ENCODE measurements around the gene IL22RA1. TPM values are rescaled to one million over a fixed set of nuclear protein-coding genes. Genes with fewer than 3 reads are reported as not detected.

Gene IL22RA1
- total and polyA plus RNA-seq, 7 donors = 0.08 to 0.26 (median 0.16) TPM; not detected in 3

DNA sequence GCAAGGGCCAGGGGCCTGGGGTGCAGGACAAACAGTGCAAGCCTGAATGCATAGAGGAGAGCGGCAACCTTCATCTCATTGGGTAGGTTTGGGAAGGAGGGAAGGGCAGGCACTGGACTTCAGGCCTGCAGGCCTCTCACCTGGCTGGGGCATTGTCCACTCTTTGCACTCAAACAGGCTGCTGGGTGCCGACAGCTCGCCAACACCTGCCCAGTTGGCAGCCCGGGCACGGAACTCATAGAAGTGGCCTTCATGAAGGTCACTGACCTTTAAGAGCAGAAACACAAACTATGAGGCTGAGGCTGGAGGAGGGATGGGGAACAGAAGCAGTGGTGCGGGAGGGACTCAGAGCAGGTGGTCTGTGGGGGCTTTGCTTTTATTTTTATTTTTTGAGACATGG is 61.8 kb downstream of the IL22RA1 start:
- peaks cover 28% of the 10 kb centered on the region for H3K4me1 ChIP-seq
- no peak for DNase-seq
- WGBS, 3 donors = 39 to 63% (median 61%) methylated on average over 6 of the region's 6 CpGs

DNA sequence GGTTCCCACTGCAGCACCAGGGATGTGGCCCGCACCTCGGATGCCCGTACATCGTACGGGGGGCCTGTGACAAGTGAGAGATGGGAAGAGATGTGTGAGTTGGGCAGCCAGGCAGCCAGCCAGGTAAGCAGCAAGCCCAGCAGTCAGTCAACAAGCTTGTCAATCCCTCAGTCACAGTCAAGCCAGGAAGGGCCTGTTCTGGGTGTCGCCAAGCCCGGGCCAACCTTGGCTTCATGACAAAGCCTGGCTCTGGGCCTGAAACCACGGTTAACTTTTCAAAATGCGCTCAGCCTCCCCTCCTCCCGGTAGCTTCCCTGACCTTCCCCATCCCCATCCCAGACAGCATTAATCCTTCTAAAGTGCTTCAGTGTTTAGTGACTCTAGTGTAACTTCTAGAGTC is 62.8 kb downstream of the IL22RA1 start:
- 35 to 41% (median 38%) methylated on average over 10 of the region's 10 CpGs for WGBS, 3 donors

More for the DNA sequence above, 61.8 kb downstream of the IL22RA1 start:
- TF ChIP-seq CTCF (IDR thresholded peaks at IDR 0.05) = no peak
- Histone ChIP-seq H3K27me3 (ENCODE audit: insufficient read depth in 3 of 3, low read length in 2 of 3) (no peaks in the 10 kb centered on the region), H3K4me3 (no peak overlapping the region), H3K36me3 (ENCODE audit: insufficient read depth in 1 of 2, low read depth in 1 of 2) (peaks cover 0 to 72% of the 10 kb centered on the region in 2 donors), H3K9me3 (no peaks in the 10 kb centered on the region), H3K27ac (peak overlapping the region; percentile 15)
- peak; percentile 27 to 61 (median 34) for ATAC-seq
- intact Hi-C loops (cut with DNase I) = no loop called here

DNA sequence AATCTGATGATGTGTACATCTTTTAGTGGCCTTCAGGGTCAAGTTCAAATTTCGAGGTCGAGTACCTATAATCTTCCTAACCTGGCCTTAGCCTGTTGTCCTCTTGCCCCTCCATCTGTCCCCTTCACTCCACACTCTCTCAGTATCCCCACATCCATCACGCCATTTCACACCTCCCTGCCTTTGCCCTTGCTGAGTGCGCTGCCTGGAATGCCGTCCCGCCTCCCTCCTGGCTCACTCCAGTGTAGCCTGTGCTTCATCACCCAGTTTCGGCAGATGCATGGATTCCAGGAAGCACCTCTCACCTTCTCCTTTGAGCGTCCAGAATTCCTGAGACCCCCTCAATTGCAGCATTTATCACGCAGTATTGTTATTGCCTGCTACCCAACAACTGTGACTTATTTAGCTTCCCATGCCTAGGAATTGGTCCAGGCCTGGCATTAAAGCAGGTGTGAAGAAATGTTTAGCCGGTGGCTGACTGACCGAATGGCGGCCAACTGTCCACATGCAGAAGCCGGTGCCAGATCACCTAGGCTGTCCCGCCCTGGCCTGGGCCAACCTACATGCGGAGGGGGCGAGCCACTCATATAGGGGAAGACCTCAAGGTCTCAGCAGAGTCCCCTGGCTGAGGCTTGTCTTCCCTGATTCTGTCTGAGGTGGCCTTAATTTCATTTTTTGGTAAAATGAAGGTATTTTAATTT is 65.5 kb downstream of the IL22RA1 start:
- Histone ChIP-seq H3K27me3 (ENCODE audit: insufficient read depth in 3 of 3, low read length in 2 of 3) (no peaks in the 10 kb centered on the region), H3K27ac (peak overlapping the region; percentile 25), H3K4me3 (no peak overlapping the region), H3K36me3 (ENCODE audit: insufficient read depth in 1 of 2, low read depth in 1 of 2) (peaks cover 0 to 73% of the 10 kb centered on the region in 2 donors), H3K9me3 (no peaks in the 10 kb centered on the region), H3K4me1 (peaks cover 26% of the 10 kb centered on the region)
- no peak for TF ChIP-seq CTCF (IDR thresholded peaks at IDR 0.05)
- ATAC-seq (peak; percentile 47 to 75 (median 68)), DNase-seq (peak in 1 of 2 donors; percentile 77)
- intact Hi-C loops (cut with DNase I) = no loop called here
- WGBS, 3 donors = 35 to 47% (median 36%) methylated on average over 16 of the region's 16 CpGs

More for the DNA sequence above, 62.8 kb downstream of the IL22RA1 start:
- intact Hi-C loops (cut with DNase I) = no loop called here
- Histone ChIP-seq H3K36me3 (ENCODE audit: insufficient read depth in 1 of 2, low read depth in 1 of 2) (peaks cover 0 to 72% of the 10 kb centered on the region in 2 donors), H3K4me3 (no peak overlapping the region), H3K9me3 (no peaks in the 10 kb centered on the region), H3K27me3 (ENCODE audit: insufficient read depth in 3 of 3, low read length in 2 of 3) (no peaks in the 10 kb centered on the region), H3K4me1 (peaks cover 28% of the 10 kb centered on the region), H3K27ac (no peak overlapping the region)
- TF ChIP-seq CTCF (IDR thresholded peaks at IDR 0.05) = no peak
- DNase-seq (peak; percentile 33 to 75), ATAC-seq (peak; percentile 25 to 59 (median 48))

DNA sequence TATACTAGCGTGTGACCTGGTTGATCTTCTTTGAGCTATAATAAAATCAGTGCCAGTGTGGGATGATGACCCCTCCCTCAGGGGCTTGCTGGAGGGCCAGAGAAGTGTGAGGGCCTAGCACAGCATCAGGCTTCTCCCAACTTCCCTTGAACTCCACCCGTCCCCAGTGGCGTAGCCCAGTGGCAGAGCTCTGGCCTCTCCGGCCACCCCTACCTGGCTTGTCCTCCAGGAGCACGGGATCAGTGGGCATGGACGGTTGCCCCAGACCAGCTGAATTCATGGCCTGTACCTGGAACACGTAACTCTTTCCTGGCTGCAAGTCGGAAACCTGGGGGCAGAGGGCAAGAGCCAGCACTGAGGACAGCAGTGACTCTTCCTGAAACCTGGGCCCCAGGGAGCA is 67.0 kb downstream of the IL22RA1 start:
- DNase-seq (peak in 1 of 2 donors; percentile 39), ATAC-seq (no peak)
- H3K27me3 ChIP-seq (ENCODE audit: insufficient read depth in 3 of 3, low read length in 2 of 3) = no peaks in the 10 kb centered on the region
- intact Hi-C loops (cut with DNase I) = no loop called here
- no peaks in the 10 kb centered on the region for H3K9me3 ChIP-seq
- H3K4me1 ChIP-seq = peaks cover 15% of the 10 kb centered on the region
- H3K36me3 ChIP-seq (ENCODE audit: insufficient read depth in 1 of 2, low read depth in 1 of 2) = peaks cover 0 to 74% of the 10 kb centered on the region in 2 donors
- TF ChIP-seq CTCF (IDR thresholded peaks at IDR 0.05) = no peak
- H3K4me3 ChIP-seq = no peak overlapping the region
- 68 to 74% (median 73%) methylated on average over 8 of the region's 8 CpGs for WGBS, 3 donors
- H3K27ac ChIP-seq = no peak overlapping the region

GRCh38 chr1:24075590-24075854 is 67.4 kb downstream of the IL22RA1 start:
- Histone ChIP-seq H3K27ac (no peak overlapping the region), H3K4me1 (peaks cover 13% of the 10 kb centered on the region), H3K36me3 (ENCODE audit: insufficient read depth in 1 of 2, low read depth in 1 of 2) (peaks cover 0 to 71% of the 10 kb centered on the region in 2 donors), H3K27me3 (ENCODE audit: insufficient read depth in 3 of 3, low read length in 2 of 3) (no peaks in the 10 kb centered on the region), H3K4me3 (no peak overlapping the region), H3K9me3 (no peaks in the 10 kb centered on the region)
- WGBS, 3 donors = 76 to 84% (median 80%) methylated on average over 4 of the region's 4 CpGs
- ATAC-seq (no peak), DNase-seq (no peak)
- TF ChIP-seq CTCF (IDR thresholded peaks at IDR 0.05) = no peak
- intact Hi-C loops (cut with DNase I) = no loop called here
